Inflammatory macrophage treated with lipopolysaccharide for 1 hour (primary cell): Measurements from ENCODE around the gene SLC35E2B.
A peak's percentile ranks its signal among the peaks of the same experiment; 100 is the strongest.
"Not testable (repeated sequence)": the region's sequence is repeated elsewhere in the genome, so short reads cannot be mapped to it uniquely, and the experiment has no call there.

ENCODE experiments used
- DNase-seq, 2 donors: peaks; one replicate each; pipeline ENCODE4 v3.0.0-alpha.2; 2020 to 2022

Gene SLC35E2B

GRCh38 chr1:1702506-1702905 is 9.9 kb upstream of the SLC35E2B start:
- not testable (repeated sequence) for DNase-seq

GRCh38 chr1:1700557-1700956 is 8.0 kb upstream of the SLC35E2B start:
- DNase-seq = not testable (repeated sequence)

GRCh38 chr1:1700067-1700466 is 7.5 kb upstream of the SLC35E2B start:
- DNase-seq = not testable (repeated sequence)

- not testable (repeated sequence) for DNase-seq
Observed at GRCh38 chr1:1699061-1699460, 6.5 kb upstream of the SLC35E2B start.

GRCh38 chr1:1697358-1698183 is 5.0 kb upstream of the SLC35E2B start:
- not testable (repeated sequence) for DNase-seq

- not testable (repeated sequence) for DNase-seq
Observed at GRCh38 chr1:1696431-1697357, 4.1 kb upstream of the SLC35E2B start.

- DNase-seq = peak; percentile 5 to 42
Observed at GRCh38 chr1:1692324-1692713, 276 bp downstream of the SLC35E2B start.

- not testable (repeated sequence) for DNase-seq
Observed at GRCh38 chr1:1691443-1691842, 1.2 kb downstream of the SLC35E2B start.

- DNase-seq = not testable (repeated sequence)
Observed at GRCh38 chr1:1689526-1689925, 3.1 kb downstream of the SLC35E2B start.

GRCh38 chr1:1687846-1688245 is 4.7 kb downstream of the SLC35E2B start:
- no peak for DNase-seq

- no peak for DNase-seq
Observed at GRCh38 chr1:1684031-1684681, 8.4 kb downstream of the SLC35E2B start.

- no peak for DNase-seq
Observed at GRCh38 chr1:1683104-1683905, 9.3 kb downstream of the SLC35E2B start.

- DNase-seq = no peak
Observed at GRCh38 chr1:1680912-1681273, 11.7 kb downstream of the SLC35E2B start.

- DNase-seq = no peak
Observed at GRCh38 chr1:1680031-1680911, 12.3 kb downstream of the SLC35E2B start.

GRCh38 chr1:1678581-1679380 is 13.8 kb downstream of the SLC35E2B start:
- DNase-seq = peak in 1 of 2 donors; percentile 6

GRCh38 chr1:1677718-1678580 is 14.6 kb downstream of the SLC35E2B start:
- DNase-seq = no peak

- not testable (repeated sequence) for DNase-seq
Observed at GRCh38 chr1:1676087-1676486, 16.5 kb downstream of the SLC35E2B start.

GRCh38 chr1:1675218-1675617 is 17.4 kb downstream of the SLC35E2B start:
- DNase-seq = not testable (repeated sequence)

GRCh38 chr1:1674806-1675205 is 17.8 kb downstream of the SLC35E2B start:
- not testable (repeated sequence) for DNase-seq
